AG04449 (cell line): ENCODE data around the gene ETV4.

ENCODE experiments used
- CTCF ChIA-PET: fragments of 350-600 bp; formaldehyde crosslinking; extraction: SDS; loops from one replicate; lab custom pipeline; 2021; ENCODE audit warnings: antibody characterized with exemption; lab: Yijun Ruan, JAX
- POLR2A ChIA-PET: fragments of 400-600, 350-600 bp; formaldehyde crosslinking; extraction: SDS; loops from one replicate; lab custom pipeline; 2020; ENCODE audit warnings: antibody characterized with exemption, inconsistent platforms; lab: Yijun Ruan, JAX
- DNase-seq: peaks from one replicate; pipeline ENCODE4 v3.0.0-alpha.2; 2010; ENCODE audit warnings: low read depth, low spot score
- H3K4me3 ChIP-seq: 2 replicates; pipeline ENCODE4 v1.5.1; 2011; ENCODE audit warnings: low read depth, mild to moderate bottlenecking, control low read depth, low read length
- TF ChIP-seq, protein P1 (sequence below): IDR thresholded peaks from one replicate; pipeline ENCODE4 v1.5.1; 2011; ENCODE audit warnings: mild to moderate bottlenecking, moderate library complexity, low read length, control low read depth, inconsistent platforms; ENCODE audit not compliant: insufficient read depth; ENCODE audit errors: missing control alignments

ETV4 gene

DNA sequence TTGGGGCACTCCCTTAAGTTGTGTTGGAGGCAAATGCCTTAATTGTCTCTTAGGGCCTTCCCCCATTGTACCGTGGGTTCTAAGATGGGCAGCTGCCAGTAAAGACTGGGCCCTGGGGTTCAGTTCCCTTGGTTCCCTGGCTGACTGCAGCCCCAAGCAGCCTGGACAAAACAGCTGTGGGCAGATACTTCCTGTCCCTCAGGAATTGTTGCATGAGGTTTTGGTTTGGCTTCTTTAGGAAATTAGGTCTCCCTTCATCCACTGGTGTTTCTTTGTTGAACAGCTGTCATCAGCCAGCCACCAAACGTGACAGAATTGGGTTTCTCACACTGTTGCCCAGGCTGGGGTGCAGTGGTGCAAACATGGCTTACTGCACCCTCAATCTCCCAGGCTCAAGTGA, 42.0 kb upstream of the ETV4 start:
- CTCF ChIA-PET = interaction anchor here (4.9 kb wide), 1 partner anchor 12 kb away, joined by 28 read pairs; no protein-coding TSS in a partner anchor

DNA sequence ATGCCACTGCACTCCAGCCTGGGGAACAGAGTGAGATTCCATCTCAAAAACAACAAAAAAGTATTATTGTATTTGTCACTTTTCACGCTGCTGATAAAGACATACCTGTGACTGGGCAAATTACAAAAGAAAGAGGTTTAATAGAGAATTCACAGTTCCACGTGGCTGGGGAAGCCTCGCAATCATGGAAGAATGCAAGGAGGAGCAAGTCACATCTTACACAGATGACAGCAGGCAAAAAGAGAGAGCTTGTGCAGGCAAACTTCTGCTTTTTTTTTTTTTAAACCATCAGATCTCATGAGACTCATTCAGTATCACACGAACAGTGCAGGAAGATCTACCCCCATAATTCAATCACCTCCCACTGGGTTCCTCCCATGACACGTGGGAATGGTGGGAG, 41.5 kb upstream of the ETV4 start:
- TF ChIP-seq, protein P1, sequence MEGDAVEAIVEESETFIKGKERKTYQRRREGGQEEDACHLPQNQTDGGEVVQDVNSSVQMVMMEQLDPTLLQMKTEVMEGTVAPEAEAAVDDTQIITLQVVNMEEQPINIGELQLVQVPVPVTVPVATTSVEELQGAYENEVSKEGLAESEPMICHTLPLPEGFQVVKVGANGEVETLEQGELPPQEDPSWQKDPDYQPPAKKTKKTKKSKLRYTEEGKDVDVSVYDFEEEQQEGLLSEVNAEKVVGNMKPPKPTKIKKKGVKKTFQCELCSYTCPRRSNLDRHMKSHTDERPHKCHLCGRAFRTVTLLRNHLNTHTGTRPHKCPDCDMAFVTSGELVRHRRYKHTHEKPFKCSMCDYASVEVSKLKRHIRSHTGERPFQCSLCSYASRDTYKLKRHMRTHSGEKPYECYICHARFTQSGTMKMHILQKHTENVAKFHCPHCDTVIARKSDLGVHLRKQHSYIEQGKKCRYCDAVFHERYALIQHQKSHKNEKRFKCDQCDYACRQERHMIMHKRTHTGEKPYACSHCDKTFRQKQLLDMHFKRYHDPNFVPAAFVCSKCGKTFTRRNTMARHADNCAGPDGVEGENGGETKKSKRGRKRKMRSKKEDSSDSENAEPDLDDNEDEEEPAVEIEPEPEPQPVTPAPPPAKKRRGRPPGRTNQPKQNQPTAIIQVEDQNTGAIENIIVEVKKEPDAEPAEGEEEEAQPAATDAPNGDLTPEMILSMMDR = no peak
- H3K4me3 ChIP-seq = no peak overlapping the region
- DNase-seq = no peak
- CTCF ChIA-PET = interaction anchor here (4.9 kb wide), 1 partner anchor 11 kb away, joined by 28 read pairs; no protein-coding TSS in a partner anchor
- POLR2A ChIA-PET = no interaction called here

More for the DNA sequence above, 42.0 kb upstream of the ETV4 start:
- TF ChIP-seq, protein P1 = no peak
- no peak for DNase-seq
- POLR2A ChIA-PET = no interaction called here
- H3K4me3 ChIP-seq = no peak overlapping the region

DNA sequence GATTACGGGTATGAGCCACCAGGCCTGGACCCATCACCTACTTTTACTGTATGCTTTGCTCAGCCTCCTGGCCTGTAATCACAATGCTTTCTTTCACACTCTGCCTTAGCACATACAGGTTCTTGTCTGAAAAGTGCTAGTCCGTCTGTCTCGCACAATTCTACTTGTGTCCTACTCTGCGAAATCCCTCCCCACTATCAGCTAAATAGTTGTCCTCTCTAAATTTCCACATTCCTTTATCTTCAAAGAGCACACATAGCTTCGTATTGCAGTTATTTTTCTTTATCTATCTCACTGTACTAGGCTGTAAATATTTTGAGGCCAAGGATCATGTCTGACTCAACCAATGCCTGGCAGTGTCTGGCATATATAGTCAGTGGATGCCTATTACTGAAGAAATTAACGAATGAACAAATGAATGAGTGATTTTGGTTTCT, 38.5 kb upstream of the ETV4 start:
- ChIA-PET CTCF (interaction anchor here (0.6 to 4.9 kb wide), 3 partner anchors 8 to 183 kb away, joined by 3 to 28 read pairs (median 4); no protein-coding TSS in a partner anchor), POLR2A (interaction anchor here (1.1 kb wide), 2 partner anchors 14 to 65 kb away, joined by 3 read pairs; no protein-coding TSS in a partner anchor)
- no peak overlapping the region for H3K4me3 ChIP-seq
- TF ChIP-seq, protein P1 = no peak
- no peak for DNase-seq

DNA sequence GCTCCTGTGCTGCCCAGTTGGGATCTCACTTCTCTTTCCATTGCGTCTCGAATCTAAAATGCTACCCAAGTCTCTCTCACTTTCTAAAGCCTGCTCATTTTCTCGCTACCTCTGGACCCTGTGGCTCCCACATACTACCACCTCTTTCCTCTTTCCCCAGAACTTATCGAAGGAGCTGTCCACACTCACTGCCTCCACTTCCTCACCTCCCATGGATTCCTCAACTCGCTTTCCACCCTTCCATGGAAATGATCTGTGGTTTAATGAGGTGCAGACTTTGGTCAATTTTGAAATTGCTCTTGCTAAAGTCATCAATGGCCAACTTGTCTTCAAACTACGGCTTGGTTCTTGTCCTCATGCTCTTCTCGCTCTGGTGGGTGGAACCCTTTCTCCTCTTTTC, 37.2 kb upstream of the ETV4 start:
- CTCF ChIA-PET = interaction anchor here (1.2 to 1.4 kb wide), 2 partner anchors 177 to 184 kb away, joined by 4 read pairs; no protein-coding TSS in a partner anchor

DNA sequence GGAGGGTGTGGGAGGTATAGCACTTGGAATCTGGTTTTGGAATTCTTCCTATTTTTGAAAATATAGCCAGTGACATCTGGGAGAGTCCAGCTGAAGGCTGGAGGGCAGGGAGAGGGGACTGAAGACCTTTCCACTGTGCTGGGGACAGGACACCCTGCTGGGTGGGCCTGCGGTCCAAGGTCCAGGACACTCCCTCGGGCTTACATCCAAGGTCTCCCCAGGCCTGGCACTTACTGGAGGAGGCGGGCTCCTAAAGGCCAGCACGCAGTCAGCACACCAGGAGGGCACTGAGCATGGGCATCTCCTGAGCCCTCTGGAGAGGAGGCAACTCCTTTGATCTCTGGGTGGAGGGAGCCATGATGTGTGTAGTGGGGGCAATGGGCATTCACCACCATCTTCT, 35.5 kb upstream of the ETV4 start:
- ChIA-PET CTCF (interaction anchor here (2.2 to 10.0 kb wide), 2 partner anchors 10 to 113 kb away, joined by 8 to 137 read pairs; no protein-coding TSS in a partner anchor), POLR2A (no interaction called here)
- no peak overlapping the region for H3K4me3 ChIP-seq
- no peak for DNase-seq
- TF ChIP-seq, protein P1 = no peak

More for the DNA sequence above, 37.2 kb upstream of the ETV4 start:
- H3K4me3 ChIP-seq = no peak overlapping the region
- POLR2A ChIA-PET = no interaction called here
- TF ChIP-seq, protein P1 = no peak
- DNase-seq = no peak

DNA sequence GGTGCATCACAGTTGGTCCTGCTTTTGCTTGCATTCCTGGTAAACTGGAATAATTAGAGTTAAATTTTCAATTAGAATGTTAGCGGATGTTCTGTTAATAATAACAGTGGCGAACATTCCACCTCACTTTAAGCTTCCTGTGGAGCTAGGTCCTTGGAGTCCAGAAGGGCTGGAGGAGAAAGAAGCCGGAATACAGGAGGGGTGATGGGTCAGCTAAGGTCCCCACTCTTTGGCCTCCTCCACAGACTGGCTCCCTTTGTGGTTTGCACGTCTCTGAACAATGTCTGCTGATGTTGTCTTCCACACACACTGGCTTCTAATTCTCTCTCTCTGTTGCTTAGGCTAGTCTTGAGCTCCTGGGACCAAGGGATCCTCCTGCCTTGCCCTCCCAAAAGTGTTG, 35.0 kb upstream of the ETV4 start:
- ChIA-PET CTCF (interaction anchor here (1.0 to 10.0 kb wide), 3 partner anchors 9 to 113 kb away, joined by 3 to 137 read pairs (median 8); no protein-coding TSS in a partner anchor), POLR2A (interaction anchor here (3.3 kb wide), 1 partner anchor 10 kb away, joined by 17 read pairs; no protein-coding TSS in a partner anchor)
- no peak overlapping the region for H3K4me3 ChIP-seq
- DNase-seq = no peak
- TF ChIP-seq, protein P1 = no peak
